ENCODE data around the gene TMC1.

GRCh38 chr9:72685911-72686310 is 164.5 kb downstream of the TMC1 start:
- TF ChIP-seq CTCF (IDR thresholded peaks at IDR 0.05) (no peak), EP300 (IDR thresholded peaks at IDR 0.05) (no peak)

Data from suprapubic skin (tissue), 3 donors.